H9 (cell line): Measurements from ENCODE around the gene GPR137B. TPM values are rescaled to one million over a fixed set of nuclear protein-coding genes. Genes with fewer than 3 reads are reported as not detected.

ENCODE experiments used
- DNase-seq: peaks from one replicate; pipeline ENCODE4 v3.0.0-alpha.2; 2017
- H2AFZ ChIP-seq: one replicate; pipeline ENCODE4 v1.6.1; 2013; ENCODE audit warnings: mild to moderate bottlenecking, low read length, control low read depth, moderate library complexity
- H2AK5ac ChIP-seq: 2 replicates; pipeline ENCODE4 v1.6.1; 2013; ENCODE audit warnings: low read length, control low read depth, mixed read lengths; ENCODE audit not compliant: insufficient read length
- H2BK120ac ChIP-seq: one replicate; pipeline ENCODE4 v1.6.1; 2013; ENCODE audit warnings: low read depth, mild to moderate bottlenecking, low read length, control low read depth, inconsistent platforms; ENCODE audit not compliant: poor library complexity, severe bottlenecking
- H2BK12ac ChIP-seq: 2 replicates; pipeline ENCODE4 v1.6.1; 2013; ENCODE audit warnings: low read length, control low read depth, mixed read lengths, low read depth; ENCODE audit not compliant: insufficient read length
- H2BK15ac ChIP-seq: 2 replicates; pipeline ENCODE4 v1.6.1; 2013; ENCODE audit warnings: low read depth, low read length, control low read depth
- H2BK20ac ChIP-seq: one replicate; pipeline ENCODE4 v1.6.1; 2013; ENCODE audit warnings: low read depth, mild to moderate bottlenecking, low read length, control low read depth, inconsistent platforms; ENCODE audit not compliant: poor library complexity, severe bottlenecking
- H2BK5ac ChIP-seq: 2 replicates; pipeline ENCODE4 v1.6.1; 2013; ENCODE audit warnings: low read length, control low read depth, mixed read lengths; ENCODE audit not compliant: insufficient read length
- H3K14ac ChIP-seq: 2 replicates; pipeline ENCODE4 v1.6.1; 2013; ENCODE audit warnings: low read length, control low read depth; ENCODE audit not compliant: insufficient read depth
- H3K18ac ChIP-seq: 2 replicates; pipeline ENCODE4 v1.6.1; 2013; ENCODE audit warnings: low read depth, mild to moderate bottlenecking, mixed read lengths, low read length, control low read depth; ENCODE audit not compliant: insufficient read length
- H3K23ac ChIP-seq: 2 replicates; pipeline ENCODE4 v1.6.1; 2013; ENCODE audit warnings: low read length, control low read depth, mixed read lengths, low read depth; ENCODE audit not compliant: insufficient read length
- H3K23me2 ChIP-seq: 2 replicates; pipeline ENCODE4 v1.6.1; 2013; ENCODE audit warnings: low read depth, mild to moderate bottlenecking, mixed read lengths, low read length, control low read depth; ENCODE audit not compliant: insufficient read length, poor library complexity, severe bottlenecking
- H3K27ac ChIP-seq: 2 replicates; pipeline ENCODE4 v1.5.1; 2013; ENCODE audit warnings: low read length, control low read depth, mixed read lengths, low read depth; ENCODE audit not compliant: insufficient read length
- H3K27me3 ChIP-seq: 2 replicates; pipeline ENCODE4 v1.6.1; 2013; ENCODE audit warnings: low read length, control low read depth, inconsistent platforms; ENCODE audit not compliant: insufficient read depth
- H3K4ac ChIP-seq: 2 replicates; pipeline ENCODE4 v1.6.1; 2013; ENCODE audit warnings: low read depth, mild to moderate bottlenecking, control low read depth, inconsistent platforms, low read length, moderate library complexity
- H3K4me1 ChIP-seq: 2 replicates; pipeline ENCODE4 v1.6.1; 2013; ENCODE audit warnings: low read length, control low read depth, inconsistent platforms; ENCODE audit not compliant: insufficient read depth
- H3K4me2 ChIP-seq: 2 replicates; pipeline ENCODE4 v1.6.1; 2013; ENCODE audit warnings: low read length, control low read depth, mixed read lengths; ENCODE audit not compliant: insufficient read length, insufficient read depth
- H3K56ac ChIP-seq: 2 replicates; pipeline ENCODE4 v1.6.1; 2013; ENCODE audit warnings: low read depth, mild to moderate bottlenecking, mixed read lengths, low read length, control low read depth; ENCODE audit not compliant: insufficient read length
- H3K79me1 ChIP-seq: 2 replicates; pipeline ENCODE4 v1.6.1; 2013; ENCODE audit warnings: low read depth, mild to moderate bottlenecking, moderate library complexity, low read length, control low read depth, inconsistent platforms; ENCODE audit not compliant: insufficient read depth, poor library complexity, severe bottlenecking
- H3K79me2 ChIP-seq: 2 replicates; pipeline ENCODE4 v1.6.1; 2013; ENCODE audit warnings: low read length, control low read depth, inconsistent platforms; ENCODE audit not compliant: insufficient read depth
- H3K9ac ChIP-seq: 2 replicates; pipeline ENCODE4 v1.6.1; 2013; ENCODE audit warnings: low read length, control low read depth, mixed read lengths; ENCODE audit not compliant: insufficient read length; ENCODE audit errors: extremely low read depth
- H3K9me3 ChIP-seq: one replicate; pipeline ENCODE4 v1.6.1; 2013; ENCODE audit warnings: low read depth, low read length, inconsistent platforms; ENCODE audit not compliant: control insufficient read depth
- H3T11ph ChIP-seq: one replicate; pipeline ENCODE4 v1.6.1; 2013; ENCODE audit warnings: mild to moderate bottlenecking, low read length, control low read depth, inconsistent platforms
- H4K20me1 ChIP-seq: one replicate; pipeline ENCODE4 v1.6.1; 2013; ENCODE audit not compliant: control insufficient read depth, insufficient read length, insufficient read depth
- H4K5ac ChIP-seq: 2 replicates; pipeline ENCODE4 v1.6.1; 2013; ENCODE audit warnings: low read depth, mild to moderate bottlenecking, mixed read lengths, low read length, control low read depth; ENCODE audit not compliant: insufficient read length
- H4K8ac ChIP-seq: replicated peaks from 2 replicates; pipeline ENCODE4 v1.6.1; 2013; ENCODE audit warnings: low read length, control low read depth, mixed read lengths, low read depth; ENCODE audit not compliant: insufficient read length
- H4K91ac ChIP-seq: 2 replicates; pipeline ENCODE4 v1.6.1; 2013; ENCODE audit warnings: low read depth, mild to moderate bottlenecking, moderate library complexity, mixed read lengths, low read length, control low read depth; ENCODE audit not compliant: insufficient read length
- H3K27ac Mint-ChIP-seq, 3 experiments: 2 replicates in 2 of 3; 3 replicates in 1 of 3; pipeline ENCODE4 v1.8.0; 2020 to 2021; ENCODE audit warnings: mixed read lengths in 3 of 3, mild to moderate bottlenecking in 1 of 3, moderate library complexity in 1 of 3
- H3K27me3 Mint-ChIP-seq: 2 replicates; pipeline ENCODE4 v1.8.0; 2021; ENCODE audit warnings: low read depth, mild to moderate bottlenecking, moderate library complexity, mixed read lengths
- H3K36me3 Mint-ChIP-seq, 3 experiments: 2 replicates in 2 of 3; 3 replicates in 1 of 3; pipeline ENCODE4 v1.8.0; 2020 to 2021; ENCODE audit warnings: low read depth in 3 of 3, mixed read lengths in 3 of 3; ENCODE audit not compliant: insufficient read depth in 1 of 3
- H3K4me1 Mint-ChIP-seq, 2 experiments: 2 replicates each; pipeline ENCODE4 v1.8.0; 2020; ENCODE audit warnings: mixed read lengths in 2 of 2
- H3K4me3 Mint-ChIP-seq, 2 experiments: 2 replicates in 1 of 2; 3 replicates in 1 of 2; pipeline ENCODE4 v1.8.0; 2020 to 2021; ENCODE audit warnings: mild to moderate bottlenecking in 2 of 2, mixed read lengths in 2 of 2, moderate library complexity in 1 of 2
- H3K9me3 Mint-ChIP-seq, 2 experiments: 2 replicates in 1 of 2; 3 replicates in 1 of 2; pipeline ENCODE4 v1.8.0; 2020; ENCODE audit warnings: mild to moderate bottlenecking in 2 of 2, mixed read lengths in 2 of 2, moderate library complexity in 1 of 2
- WGBS: extraction: QIAGEN DNeasy Blood & Tissue Kit; methylation state at CpG from one replicate; pipeline ENCODE4 v1.1.7; 2013; ENCODE audit warnings: missing lambda C conversion rate, low lambda C conversion rate, mixed read lengths; ENCODE audit not compliant: insufficient read length; ENCODE audit errors: extremely low coverage; 5-methylcytosine and 5-hydroxymethylcytosine counted together
- total RNA-seq: library from RNA; stranded (reverse); gene quantifications from 2 replicates; pipeline ENCODE4 v1.2.1, GENCODE V29; 2021
- TF ChIP-seq, protein P1 (sequence below): fragments of 200-600 bp; sonication (generic); conservative IDR thresholded peaks from 3 replicates; pipeline ENCODE4 v1.8.0; 2021; ENCODE audit warnings: antibody characterized with exemption, mild to moderate bottlenecking

The GPR137B gene
- total RNA-seq, 1 experiment from 2014 or later, result 5.9 TPM

DNA sequence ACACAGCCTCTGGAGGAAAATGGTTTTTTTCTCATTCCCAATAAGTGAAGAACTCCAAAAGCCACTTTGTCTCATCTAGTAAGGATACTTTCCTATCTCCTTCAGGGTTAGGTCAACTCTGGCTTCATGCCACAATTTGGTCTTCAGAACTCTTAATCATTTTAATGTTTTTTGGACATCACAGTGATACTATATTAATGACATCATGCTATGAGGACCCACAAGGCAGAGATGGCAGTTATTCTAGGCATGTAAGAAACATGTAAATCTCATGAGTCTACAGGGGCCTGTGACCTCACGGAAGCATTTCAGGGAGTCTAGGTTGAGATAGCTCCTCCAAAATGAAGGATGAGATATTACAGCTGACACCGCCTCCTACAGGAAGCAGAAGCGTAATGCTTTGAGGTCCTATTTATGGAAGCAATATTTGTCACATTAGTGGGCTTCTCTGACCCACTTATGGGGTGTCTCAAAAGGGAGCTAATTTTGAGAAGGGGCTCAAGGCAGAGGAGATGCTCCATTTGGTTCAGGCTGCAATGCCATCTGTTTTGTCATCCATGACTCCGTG is 5.0 kb upstream of the GPR137B start:
- peaks cover 11% of the 10 kb centered on the region in 2 experiments for H3K4me1 Mint-ChIP-seq
- H3K27me3 Mint-ChIP-seq, result peaks cover 62% of the 10 kb centered on the region
- no peaks in the 10 kb centered on the region for H4K20me1 ChIP-seq
- no peak overlapping the region for H3K23ac ChIP-seq
- no peak overlapping the region for H2BK120ac ChIP-seq
- no peak overlapping the region for H3K14ac ChIP-seq
- H4K5ac ChIP-seq, result no peak overlapping the region
- no peak overlapping the region for H3K27ac ChIP-seq
- no peak overlapping the region for H3K4me2 ChIP-seq
- no peaks in the 10 kb centered on the region for H3K79me1 ChIP-seq
- DNase-seq, result no peak
- H3K9me3 Mint-ChIP-seq, result no peaks in the 10 kb centered on the region
- no peak overlapping the region for H2BK20ac ChIP-seq
- no peaks in the 10 kb centered on the region for H3K36me3 Mint-ChIP-seq
- H2BK12ac ChIP-seq, result no peak overlapping the region
- no peak overlapping the region for H3K18ac ChIP-seq
- no peak overlapping the region for H2BK5ac ChIP-seq
- no peak overlapping the region for H4K8ac ChIP-seq
- H3K23me2 ChIP-seq, result peaks cover 11% of the 10 kb centered on the region
- H3K9me3 ChIP-seq, result no peaks in the 10 kb centered on the region
- no peak overlapping the region for H3K56ac ChIP-seq
- H2AFZ ChIP-seq, result no peak overlapping the region
- peaks cover 14% of the 10 kb centered on the region; the same call in 1 of the 2 replicates for H3K27me3 ChIP-seq
- no CpG with 5 or more reads among the region's 4 CpGs for WGBS
- H3K4me1 ChIP-seq, result no peaks in the 10 kb centered on the region
- TF ChIP-seq, protein P1, sequence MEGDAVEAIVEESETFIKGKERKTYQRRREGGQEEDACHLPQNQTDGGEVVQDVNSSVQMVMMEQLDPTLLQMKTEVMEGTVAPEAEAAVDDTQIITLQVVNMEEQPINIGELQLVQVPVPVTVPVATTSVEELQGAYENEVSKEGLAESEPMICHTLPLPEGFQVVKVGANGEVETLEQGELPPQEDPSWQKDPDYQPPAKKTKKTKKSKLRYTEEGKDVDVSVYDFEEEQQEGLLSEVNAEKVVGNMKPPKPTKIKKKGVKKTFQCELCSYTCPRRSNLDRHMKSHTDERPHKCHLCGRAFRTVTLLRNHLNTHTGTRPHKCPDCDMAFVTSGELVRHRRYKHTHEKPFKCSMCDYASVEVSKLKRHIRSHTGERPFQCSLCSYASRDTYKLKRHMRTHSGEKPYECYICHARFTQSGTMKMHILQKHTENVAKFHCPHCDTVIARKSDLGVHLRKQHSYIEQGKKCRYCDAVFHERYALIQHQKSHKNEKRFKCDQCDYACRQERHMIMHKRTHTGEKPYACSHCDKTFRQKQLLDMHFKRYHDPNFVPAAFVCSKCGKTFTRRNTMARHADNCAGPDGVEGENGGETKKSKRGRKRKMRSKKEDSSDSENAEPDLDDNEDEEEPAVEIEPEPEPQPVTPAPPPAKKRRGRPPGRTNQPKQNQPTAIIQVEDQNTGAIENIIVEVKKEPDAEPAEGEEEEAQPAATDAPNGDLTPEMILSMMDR, result peak; percentile 57
- no peak overlapping the region for H3T11ph ChIP-seq
- no peaks in the 10 kb centered on the region for H3K79me2 ChIP-seq
- no peak overlapping the region for H3K4me3 Mint-ChIP-seq
- H3K27ac Mint-ChIP-seq, result no peak overlapping the region
- no peak overlapping the region for H2AK5ac ChIP-seq
- no peak overlapping the region for H2BK15ac ChIP-seq
- H3K9ac ChIP-seq, result no peak overlapping the region
- no peak overlapping the region for H3K4ac ChIP-seq
- H4K91ac ChIP-seq, result no peak overlapping the region
